Breast epithelium (tissue), 3 donors: ENCODE data around the gene AGBL1.

Experiments used
- POLR2A ChIP-seq: fragments of 450-650 bp; IDR thresholded peaks from one replicate; pipeline ENCODE4 v1.6.1; 2016; ENCODE audit warnings: antibody characterized with exemption, mild to moderate bottlenecking, moderate library complexity
- TF ChIP-seq, protein P1 (sequence below), 3 donors: fragments of 450-650 bp; IDR thresholded peaks; one replicate each; pipeline ENCODE4 v1.5.1; 2016 to 2017; ENCODE audit warnings: antibody characterized with exemption in 3 of 3, mild to moderate bottlenecking in 3 of 3, moderate library complexity in 3 of 3

DNA sequence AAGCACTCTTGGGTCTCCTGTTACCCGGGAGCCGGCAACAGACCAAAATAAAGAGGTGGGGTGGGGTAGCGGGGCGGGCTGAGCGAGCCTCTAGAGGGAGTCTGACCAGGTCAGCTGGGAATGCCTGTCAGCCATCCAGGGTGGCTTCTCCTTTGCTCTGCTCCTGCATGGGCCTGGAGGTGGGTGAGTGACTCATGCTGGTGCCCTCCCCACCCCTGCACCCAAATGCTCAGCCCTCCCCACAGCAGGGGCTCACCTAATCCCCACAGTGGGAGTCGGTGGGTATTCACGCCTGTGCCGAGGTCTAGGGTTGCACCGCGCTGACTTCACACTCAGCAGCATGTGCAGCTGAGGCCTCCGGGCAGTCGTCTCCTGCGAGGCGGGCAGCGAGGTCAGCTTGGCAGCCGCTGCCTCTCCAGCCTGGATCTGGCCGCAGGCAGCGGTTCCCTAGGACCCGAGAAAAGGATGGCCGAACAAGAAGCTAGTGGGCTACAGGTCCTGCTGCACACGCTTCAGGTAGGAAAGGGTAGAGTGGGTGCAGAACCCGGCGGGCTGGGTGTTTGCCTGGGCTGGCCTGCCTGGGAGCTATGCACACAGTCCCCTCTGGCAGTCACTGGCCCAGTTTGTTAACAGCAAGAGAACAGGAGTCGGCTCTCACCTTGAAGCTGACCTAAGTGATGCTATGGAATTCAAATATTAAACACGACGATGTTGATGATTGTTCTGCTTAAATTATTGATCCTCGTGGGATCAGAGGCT is at the start of gene AGBL1:
- TF ChIP-seq POLR2A: no peak
- TF ChIP-seq, protein P1, sequence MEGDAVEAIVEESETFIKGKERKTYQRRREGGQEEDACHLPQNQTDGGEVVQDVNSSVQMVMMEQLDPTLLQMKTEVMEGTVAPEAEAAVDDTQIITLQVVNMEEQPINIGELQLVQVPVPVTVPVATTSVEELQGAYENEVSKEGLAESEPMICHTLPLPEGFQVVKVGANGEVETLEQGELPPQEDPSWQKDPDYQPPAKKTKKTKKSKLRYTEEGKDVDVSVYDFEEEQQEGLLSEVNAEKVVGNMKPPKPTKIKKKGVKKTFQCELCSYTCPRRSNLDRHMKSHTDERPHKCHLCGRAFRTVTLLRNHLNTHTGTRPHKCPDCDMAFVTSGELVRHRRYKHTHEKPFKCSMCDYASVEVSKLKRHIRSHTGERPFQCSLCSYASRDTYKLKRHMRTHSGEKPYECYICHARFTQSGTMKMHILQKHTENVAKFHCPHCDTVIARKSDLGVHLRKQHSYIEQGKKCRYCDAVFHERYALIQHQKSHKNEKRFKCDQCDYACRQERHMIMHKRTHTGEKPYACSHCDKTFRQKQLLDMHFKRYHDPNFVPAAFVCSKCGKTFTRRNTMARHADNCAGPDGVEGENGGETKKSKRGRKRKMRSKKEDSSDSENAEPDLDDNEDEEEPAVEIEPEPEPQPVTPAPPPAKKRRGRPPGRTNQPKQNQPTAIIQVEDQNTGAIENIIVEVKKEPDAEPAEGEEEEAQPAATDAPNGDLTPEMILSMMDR (IDR thresholded peaks at IDR 0.05): no peak
